ENCODE measurements around the gene TARBP2. TPM values are rescaled to one million over a fixed set of nuclear protein-coding genes. Genes with fewer than 3 reads are reported as not detected.

The TARBP2 gene
- total RNA-seq, 2 experiments from 2014 or later = 28.3 to 30.2 TPM

- no peaks in the 10 kb centered on the region for H3K9me3 Mint-ChIP-seq (ENCODE audit: low read depth)
- ATAC-seq (no peak), DNase-seq (no peak)
- POLR2A ChIA-PET = interaction anchor here (0.6 to 1.3 kb wide), 4 partner anchors 20 to 109 kb away, joined by 3 to 6 read pairs (median 4); partner anchors contain the start of genes PRR13 and TARBP2
- H3K36me3 Mint-ChIP-seq (ENCODE audit: low read depth) = peaks cover 84% of the 10 kb centered on the region
- CTCF ChIA-PET = interaction anchor here (0.5 to 1.1 kb wide), 2 partner anchors 15 to 436 kb away, joined by 3 read pairs; no protein-coding TSS in a partner anchor
- no peaks in the 10 kb centered on the region for H3K27me3 Mint-ChIP-seq
- H3K4me1 Mint-ChIP-seq = peaks cover 43% of the 10 kb centered on the region
- no peak overlapping the region for H3K4me3 Mint-ChIP-seq
- intact Hi-C loops (cut with DNase I, micrococcal nuclease) = loop anchor here (1.0 to 5.0 kb wide), 2 partner anchors 9 to 439 kb away; no protein-coding TSS in a partner anchor
- no peak overlapping the region for H3K27ac Mint-ChIP-seq
Observed at GRCh38 chr12:53461591-53461990, 39.5 kb upstream of the TARBP2 start.

DNA sequence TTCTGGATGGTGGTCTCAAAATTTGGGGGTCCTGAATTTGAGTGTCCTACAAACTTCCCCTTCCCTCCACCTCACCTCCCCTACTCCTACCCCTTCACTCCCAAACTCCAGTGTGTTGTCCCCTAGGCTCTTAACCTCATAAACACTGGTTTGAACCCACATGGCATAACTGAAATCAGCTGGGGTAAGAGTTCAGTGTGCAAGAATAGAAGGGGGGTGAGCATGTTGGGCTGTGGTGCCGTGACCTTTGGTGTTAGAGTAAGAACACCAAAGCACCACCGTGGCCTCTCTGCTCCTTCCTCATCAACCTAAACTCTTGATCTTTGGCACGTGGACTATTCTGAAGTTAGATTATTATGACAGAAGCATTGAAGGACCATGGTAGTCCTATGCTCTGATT is 38.1 kb upstream of the TARBP2 start:
- Mint-ChIP-seq H3K27ac (no peak overlapping the region), H3K27me3 (no peaks in the 10 kb centered on the region)
- intact Hi-C loops (cut with DNase I, micrococcal nuclease) = loop anchor here (5.0 kb wide), 1 partner anchor 441 kb away; no protein-coding TSS in a partner anchor

DNA sequence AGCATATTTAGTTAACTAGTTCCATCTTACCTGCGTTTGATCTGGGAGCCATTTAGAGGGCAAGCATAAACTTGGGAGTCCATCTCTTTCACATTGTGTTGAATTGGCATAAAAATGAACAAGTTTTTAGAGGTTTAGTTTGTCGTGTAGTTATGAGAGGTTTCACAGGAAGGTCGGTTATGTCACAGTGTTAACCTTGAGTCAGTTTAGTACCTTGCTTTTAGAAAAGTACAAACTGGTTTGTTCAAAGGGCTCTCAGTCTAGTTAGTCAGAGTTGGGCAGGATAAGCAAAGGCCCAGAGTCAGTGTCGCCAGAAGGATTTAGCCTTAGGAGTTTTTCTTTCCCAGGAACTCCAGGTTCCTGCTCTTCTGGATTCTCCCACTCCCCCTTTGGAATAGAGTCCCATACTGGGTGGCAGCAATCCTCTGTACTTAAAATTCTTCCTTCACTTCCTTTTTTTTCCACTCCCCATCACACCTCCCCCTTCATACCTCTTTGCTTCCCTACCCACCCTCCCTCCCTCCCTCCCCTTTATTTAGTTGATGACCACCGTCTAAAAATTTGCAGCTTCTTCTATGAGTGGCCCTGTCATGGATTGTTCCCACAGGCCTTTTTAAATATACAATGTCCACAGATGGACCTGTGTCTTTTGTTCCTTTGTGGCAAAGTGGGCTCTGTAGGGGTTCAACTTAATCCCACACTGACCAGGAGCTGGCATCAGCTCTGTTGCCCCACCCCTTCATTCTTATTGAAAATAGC is 37.1 kb upstream of the TARBP2 start:
- ATAC-seq = peak; percentile 53
- Mint-ChIP-seq H3K9me3 (ENCODE audit: low read depth) (no peaks in the 10 kb centered on the region), H3K27ac (peak overlapping the region; percentile 40), H3K4me3 (no peak overlapping the region), H3K27me3 (no peaks in the 10 kb centered on the region), H3K36me3 (ENCODE audit: low read depth) (peaks cover 91% of the 10 kb centered on the region), H3K4me1 (peaks cover 40% of the 10 kb centered on the region)
- no peak for DNase-seq
- intact Hi-C loops (cut with DNase I, micrococcal nuclease) = loop anchor here (5.0 kb wide), 1 partner anchor 442 kb away; no protein-coding TSS in a partner anchor
- ChIA-PET CTCF (interaction anchor here (0.6 to 1.4 kb wide), 5 partner anchors 9 to 436 kb away, joined by 3 read pairs; partner anchors contain the start of gene MYG1), POLR2A (interaction anchor here (0.7 to 4.2 kb wide), 3 partner anchors 9 to 14 kb away, joined by 6 to 36 read pairs (median 19); no protein-coding TSS in a partner anchor)

More for the DNA sequence above, 38.1 kb upstream of the TARBP2 start:
- CTCF ChIA-PET = no interaction called here
- Mint-ChIP-seq H3K9me3 (ENCODE audit: low read depth) (no peaks in the 10 kb centered on the region), H3K4me3 (no peak overlapping the region), H3K4me1 (peaks cover 43% of the 10 kb centered on the region), H3K36me3 (ENCODE audit: low read depth) (peaks cover 93% of the 10 kb centered on the region)
- ATAC-seq = no peak
- no peak for DNase-seq
- POLR2A ChIA-PET = interaction anchor here (0.6 to 4.2 kb wide), 3 partner anchors 10 to 38 kb away, joined by 3 to 36 read pairs (median 4); partner anchors contain the start of gene TARBP2

- Mint-ChIP-seq H3K27me3 (no peaks in the 10 kb centered on the region), H3K27ac (peak overlapping the region; percentile 29), H3K9me3 (ENCODE audit: low read depth) (no peaks in the 10 kb centered on the region), H3K4me1 (peaks cover 35% of the 10 kb centered on the region), H3K4me3 (no peak overlapping the region), H3K36me3 (ENCODE audit: low read depth) (peaks cover 87% of the 10 kb centered on the region)
- DNase-seq (no peak), ATAC-seq (no peak)
- ChIA-PET POLR2A (interaction anchor here (0.7 to 4.2 kb wide), 3 partner anchors 10 to 14 kb away, joined by 6 to 36 read pairs (median 19); no protein-coding TSS in a partner anchor), CTCF (interaction anchor here (0.6 to 1.6 kb wide), 7 partner anchors 8 to 437 kb away, joined by 3 to 6 read pairs (median 3); partner anchors contain the start of gene MYG1)
- intact Hi-C loops (cut with DNase I, micrococcal nuclease) = loop anchor here (5.0 kb wide), 1 partner anchor 443 kb away; no protein-coding TSS in a partner anchor
Observed at GRCh38 chr12:53464685-53465418, 36.2 kb upstream of the TARBP2 start.

DNA sequence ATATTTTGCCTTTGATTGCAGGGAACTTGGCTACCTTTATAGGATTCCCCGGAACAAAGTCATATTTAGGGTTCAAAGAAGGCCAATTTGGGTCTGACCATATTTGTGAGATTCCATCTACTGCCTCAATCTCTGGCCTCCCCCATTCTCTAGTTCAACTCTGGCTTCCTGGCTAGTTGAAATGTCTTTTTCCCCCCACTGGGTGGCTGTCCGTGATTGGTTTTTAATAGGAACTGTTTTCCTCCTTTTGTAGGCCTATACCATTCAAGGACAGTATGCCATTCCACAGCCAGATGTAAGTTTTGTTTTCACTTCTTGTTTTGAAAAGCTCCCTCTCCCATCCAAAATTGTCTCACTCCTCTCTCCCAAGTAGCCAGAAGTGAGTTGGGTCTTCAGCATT is 35.4 kb upstream of the TARBP2 start:
- H3K27me3 Mint-ChIP-seq = no peaks in the 10 kb centered on the region
- H3K9me3 Mint-ChIP-seq (ENCODE audit: low read depth) = no peaks in the 10 kb centered on the region
- peaks cover 30% of the 10 kb centered on the region for H3K4me1 Mint-ChIP-seq
- peaks cover 85% of the 10 kb centered on the region for H3K36me3 Mint-ChIP-seq (ENCODE audit: low read depth)
- H3K27ac Mint-ChIP-seq = peak overlapping the region; percentile 15
- ATAC-seq = no peak
- CTCF ChIA-PET = interaction anchor here (1.4 to 1.6 kb wide), 2 partner anchors 9 to 16 kb away, joined by 3 to 6 read pairs; no protein-coding TSS in a partner anchor
- POLR2A ChIA-PET = interaction anchor here (0.6 to 4.2 kb wide), 4 partner anchors 9 to 172 kb away, joined by 3 to 36 read pairs (median 12); no protein-coding TSS in a partner anchor
- intact Hi-C loops (cut with DNase I, micrococcal nuclease) = no loop called here
- no peak for DNase-seq
- H3K4me3 Mint-ChIP-seq = no peak overlapping the region

DNA sequence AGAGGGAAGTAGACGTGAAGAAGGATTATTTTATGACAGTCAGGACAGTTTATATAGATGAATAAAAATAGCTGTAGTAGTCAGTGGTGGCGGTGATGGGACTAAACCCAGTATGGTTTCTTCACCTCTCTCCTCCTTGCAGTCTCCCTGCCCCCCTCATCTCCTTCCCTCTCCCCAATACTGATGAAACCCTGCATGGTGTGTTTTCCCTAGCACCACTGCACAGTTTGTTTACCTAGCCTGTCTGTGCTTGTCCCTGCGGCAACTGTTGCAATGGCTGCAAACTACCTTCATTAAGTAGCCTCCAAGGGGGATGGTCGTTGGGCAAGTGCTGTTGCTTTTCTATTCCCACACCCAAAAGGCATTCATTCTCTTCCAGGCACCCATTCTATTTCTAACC is 34.4 kb upstream of the TARBP2 start:
- H3K36me3 Mint-ChIP-seq (ENCODE audit: low read depth) = peaks cover 82% of the 10 kb centered on the region
- intact Hi-C loops (cut with DNase I, micrococcal nuclease) = no loop called here
- H3K4me3 Mint-ChIP-seq = no peak overlapping the region
- ChIA-PET CTCF (interaction anchor here (1.2 kb wide), 1 partner anchor 10 kb away, joined by 3 read pairs; no protein-coding TSS in a partner anchor), POLR2A (interaction anchor here (4.2 kb wide), 1 partner anchor 8 kb away, joined by 36 read pairs; no protein-coding TSS in a partner anchor)
- DNase-seq (no peak), ATAC-seq (no peak)
- no peaks in the 10 kb centered on the region for H3K27me3 Mint-ChIP-seq
- H3K9me3 Mint-ChIP-seq (ENCODE audit: low read depth) = no peaks in the 10 kb centered on the region
- H3K4me1 Mint-ChIP-seq = peaks cover 29% of the 10 kb centered on the region
- H3K27ac Mint-ChIP-seq = peak overlapping the region; percentile 19

- ATAC-seq = no peak
- intact Hi-C loops (cut with DNase I, micrococcal nuclease) = no loop called here
- Mint-ChIP-seq H3K4me1 (peaks cover 33% of the 10 kb centered on the region), H3K4me3 (no peak overlapping the region), H3K9me3 (ENCODE audit: low read depth) (no peaks in the 10 kb centered on the region), H3K36me3 (ENCODE audit: low read depth) (peaks cover 82% of the 10 kb centered on the region), H3K27me3 (no peaks in the 10 kb centered on the region), H3K27ac (peak overlapping the region; percentile 19)
- no peak for DNase-seq
- ChIA-PET CTCF (interaction anchor here (1.2 kb wide), 1 partner anchor 10 kb away, joined by 3 read pairs; no protein-coding TSS in a partner anchor), POLR2A (interaction anchor here (1.1 to 4.2 kb wide), 2 partner anchors 8 to 10 kb away, joined by 6 to 36 read pairs; no protein-coding TSS in a partner anchor)
Observed at GRCh38 chr12:53467082-53467481, 34.0 kb upstream of the TARBP2 start.

GRCh38 chr12:53467880-53468279 is 33.2 kb upstream of the TARBP2 start:
- Mint-ChIP-seq H3K36me3 (ENCODE audit: low read depth) (peaks cover 81% of the 10 kb centered on the region), H3K9me3 (ENCODE audit: low read depth) (no peaks in the 10 kb centered on the region), H3K4me3 (no peak overlapping the region), H3K4me1 (peaks cover 36% of the 10 kb centered on the region), H3K27me3 (no peaks in the 10 kb centered on the region), H3K27ac (no peak overlapping the region)
- ChIA-PET POLR2A (interaction anchor here (0.5 to 1.1 kb wide), 7 partner anchors 9 to 443 kb away, joined by 3 to 6 read pairs (median 4); partner anchors contain the start of gene NPFF), CTCF (interaction anchor here (0.5 to 1.0 kb wide), 4 partner anchors 9 to 185 kb away, joined by 3 to 5 read pairs (median 4); no protein-coding TSS in a partner anchor)
- DNase-seq (no peak), ATAC-seq (no peak)
- intact Hi-C loops (cut with DNase I, micrococcal nuclease) = loop anchor here in 1 of 2 experiments (2.0 kb wide), 1 partner anchor 15 kb away; the partner anchor contains the start of gene PCBP2

DNA sequence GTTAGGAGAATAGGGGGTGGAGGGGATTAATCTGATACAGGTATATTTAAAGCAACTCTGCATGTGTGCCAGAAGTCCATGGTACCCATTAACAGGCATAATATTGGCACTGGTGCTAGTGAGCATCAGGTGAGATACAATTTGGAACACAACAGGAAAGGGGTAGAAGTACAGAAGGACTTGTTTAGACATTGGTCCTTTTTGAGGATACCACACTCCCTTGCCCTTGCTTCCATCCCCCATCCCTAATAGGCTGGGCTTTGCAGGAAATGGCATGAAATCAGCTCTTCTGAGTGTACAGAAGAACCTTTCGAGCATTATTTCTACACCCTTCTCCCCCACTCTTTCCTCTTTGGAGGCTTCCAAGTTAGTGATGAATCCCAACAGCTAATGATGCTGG is 32.8 kb upstream of the TARBP2 start:
- no peaks in the 10 kb centered on the region for H3K9me3 Mint-ChIP-seq (ENCODE audit: low read depth)
- ChIA-PET POLR2A (interaction anchor here (0.6 to 1.1 kb wide), 6 partner anchors 8 to 443 kb away, joined by 3 to 6 read pairs (median 4); partner anchors contain the start of gene NPFF), CTCF (interaction anchor here (0.6 to 1.0 kb wide), 3 partner anchors 8 to 113 kb away, joined by 3 to 4 read pairs (median 3); no protein-coding TSS in a partner anchor)
- no peak overlapping the region for H3K4me3 Mint-ChIP-seq
- peaks cover 79% of the 10 kb centered on the region for H3K36me3 Mint-ChIP-seq (ENCODE audit: low read depth)
- H3K4me1 Mint-ChIP-seq = peaks cover 34% of the 10 kb centered on the region
- H3K27ac Mint-ChIP-seq = no peak overlapping the region
- DNase-seq (no peak), ATAC-seq (no peak)
- intact Hi-C loops (cut with DNase I, micrococcal nuclease) = loop anchor here in 1 of 2 experiments (2.0 kb wide), 1 partner anchor 15 kb away; the partner anchor contains the start of gene PCBP2
- no peaks in the 10 kb centered on the region for H3K27me3 Mint-ChIP-seq

GRCh38 chr12:53472056-53472582 is 29.0 kb upstream of the TARBP2 start:
- H3K4me3 Mint-ChIP-seq = no peak overlapping the region
- ATAC-seq (no peak), DNase-seq (no peak)
- H3K27me3 Mint-ChIP-seq = no peaks in the 10 kb centered on the region
- H3K27ac Mint-ChIP-seq = peak overlapping the region; percentile 68
- H3K4me1 Mint-ChIP-seq = peaks cover 53% of the 10 kb centered on the region
- intact Hi-C loops (cut with DNase I, micrococcal nuclease) = loop anchor here in 1 of 2 experiments (2.0 kb wide), 1 partner anchor 15 kb away; no protein-coding TSS in a partner anchor
- no peaks in the 10 kb centered on the region for H3K9me3 Mint-ChIP-seq (ENCODE audit: low read depth)
- CTCF ChIA-PET = interaction anchor here (0.5 to 2.6 kb wide), 4 partner anchors 10 to 275 kb away, joined by 3 to 13 read pairs (median 6); no protein-coding TSS in a partner anchor
- H3K36me3 Mint-ChIP-seq (ENCODE audit: low read depth) = peaks cover 76% of the 10 kb centered on the region
- POLR2A ChIA-PET = interaction anchor here (0.9 to 3.7 kb wide), 5 partner anchors 10 to 31 kb away, joined by 3 to 25 read pairs (median 4); partner anchors contain the start of gene PRR13

Data from activated CD4-positive, alpha-beta T cell treated with anti-CD3 and anti-CD28 coated beads for 36 hours (primary cell).